Gastrocnemius medialis (tissue), 4 donors: ENCODE results near the gene NHSL1. TPM values are rescaled to one million over a fixed set of nuclear protein-coding genes. Genes with fewer than 3 reads are reported as not detected.

Experiments used
- ATAC-seq, 2 donors: fragments of 150-250 bp; one replicate each; pipeline ENCODE4 v1.9.1; 2016
- DNase-seq, 2 donors: peaks; one replicate each; pipeline ENCODE4 v3.0.0-alpha.2; 2019
- H3K27ac ChIP-seq, 4 donors: fragments of 200-600 bp; sonication (generic); 1 replicate in 1 of 4; 2 replicates in 3 of 4; pipeline ENCODE4 v1.5.1; 2016 to 2018; ENCODE audit warnings: mild to moderate bottlenecking in 2 of 4, moderate library complexity in 1 of 4
- H3K27me3 ChIP-seq, 3 donors: fragments of 200-600 bp; sonication (generic) in 2 of 3; 1 replicate in 1 of 3; 2 replicates in 2 of 3; pipeline versions ENCODE4 v1.5.1 to v1.6.0; 2016 to 2019; ENCODE audit warnings: mild to moderate bottlenecking in 1 of 3, moderate library complexity in 1 of 3
- H3K36me3 ChIP-seq, 2 donors: fragments of 200-600 bp; sonication (generic) in 1 of 2; one replicate each; pipeline ENCODE4 v1.5.1; 2017 to 2018
- H3K4me1 ChIP-seq, 2 donors: fragments of 200-600 bp; sonication (generic) in 1 of 2; one replicate each; pipeline ENCODE4 v1.5.1; 2016 to 2017; ENCODE audit warnings: mild to moderate bottlenecking in 2 of 2
- H3K4me3 ChIP-seq, 4 donors: fragments of 200-600 bp; sonication (generic) in 3 of 4; 1 replicate in 1 of 4; 2 replicates in 3 of 4; pipeline ENCODE4 v1.5.1; 2016 to 2019; ENCODE audit warnings: mild to moderate bottlenecking in 2 of 4
- H3K9me3 ChIP-seq, 3 donors: fragments of 200-600 bp; sonication (generic) in 2 of 3; 1 replicate in 1 of 3; 2 replicates in 2 of 3; pipeline ENCODE4 v1.5.1; 2016 to 2019
- CTCF ChIP-seq, 5 experiments: fragments of 450-650 bp in 3 of 5; fragments of 200-600 bp in 2 of 5; sonication (generic) in 2 of 5; IDR thresholded peaks in 4 of 5; conservative IDR thresholded peaks in 1 of 5; 1 replicate in 4 of 5; 2 replicates in 1 of 5; pipeline ENCODE4 v1.5.1; 2016 to 2019; ENCODE audit warnings: antibody characterized with exemption in 5 of 5, mild to moderate bottlenecking in 3 of 5, moderate library complexity in 3 of 5
- POLR2A ChIP-seq, 2 donors: fragments of 450-650 bp; IDR thresholded peaks; one replicate each; pipeline ENCODE4 v1.6.1; 2017; ENCODE audit warnings: antibody characterized with exemption in 2 of 2, mild to moderate bottlenecking in 2 of 2, moderate library complexity in 2 of 2
- in situ Hi-C, 4 donors: fragments of 200-750 bp; cut with MboI; loops; one replicate each; pipeline versions ENCODE4 v1.15.0 to v1.8.0; 2017; ENCODE audit warnings: low sequenced_read_pairs in 4 of 4
- intact Hi-C: fragments of 100-400 bp; cut with DNase I; formaldehyde crosslinking; loops from one replicate; pipeline ENCODE4 v1.15.1; 2023; ENCODE audit warnings: low total_unique reads
- total RNA-seq, 4 donors: library from RNA; depleted of rRNA; stranded (reverse); fragments of >200 nt; gene quantifications; one replicate each; pipeline versions ENCODE4 v1.1.0 to v1.2.3, GENCODE V29; 2016

Gene NHSL1
- total RNA-seq, 4 donors from 2014 or later: 0.31 to 2.0 (median 1.1) TPM

- intact Hi-C loops: no loop called here
Observed at GRCh38 chr6:138464085-138464484, 35.2 kb downstream of the NHSL1 start.

GRCh38 chr6:138461647-138462046, 37.6 kb downstream of the NHSL1 start:
- TF ChIP-seq CTCF (IDR thresholded peaks at IDR 0.05 in 4 of 5, conservative IDR thresholded peaks at IDR 0.05 in 1 of 5) (no peak), POLR2A (IDR thresholded peaks at IDR 0.05) (no peak)
- in situ Hi-C loops: no loop called here
- Histone ChIP-seq H3K9me3 (no peaks in the 10 kb centered on the region), H3K4me3 (no peak overlapping the region), H3K27me3 (no peaks in the 10 kb centered on the region), H3K27ac (no peak overlapping the region), H3K4me1 (no peaks in the 10 kb centered on the region), H3K36me3 (no peaks in the 10 kb centered on the region)
- ATAC-seq (no peak), DNase-seq (no peak)
- intact Hi-C loops: no loop called here

More at GRCh38 chr6:138464085-138464484, 35.2 kb downstream of the NHSL1 start:
- ATAC-seq (no peak), DNase-seq (no peak)
- in situ Hi-C loops: no loop called here
- Histone ChIP-seq H3K4me3 (no peak overlapping the region), H3K36me3 (no peaks in the 10 kb centered on the region), H3K27ac (no peak overlapping the region), H3K9me3 (no peaks in the 10 kb centered on the region), H3K27me3 (no peaks in the 10 kb centered on the region), H3K4me1 (no peaks in the 10 kb centered on the region)
- TF ChIP-seq CTCF (IDR thresholded peaks at IDR 0.05 in 4 of 5, conservative IDR thresholded peaks at IDR 0.05 in 1 of 5): no peak
- TF ChIP-seq POLR2A (IDR thresholded peaks at IDR 0.05): no peak

GRCh38 chr6:138456401-138456790, 42.9 kb downstream of the NHSL1 start:
- in situ Hi-C loops: no loop called here
- Histone ChIP-seq H3K27me3 (no peaks in the 10 kb centered on the region), H3K36me3 (no peaks in the 10 kb centered on the region), H3K27ac (no peak overlapping the region), H3K4me3 (no peak overlapping the region), H3K4me1 (no peaks in the 10 kb centered on the region), H3K9me3 (no peaks in the 10 kb centered on the region)
- DNase-seq (no peak), ATAC-seq (no peak)
- TF ChIP-seq CTCF (IDR thresholded peaks at IDR 0.05 in 4 of 5, conservative IDR thresholded peaks at IDR 0.05 in 1 of 5) (no peak), POLR2A (IDR thresholded peaks at IDR 0.05) (no peak)
- intact Hi-C loops: no loop called here

- DNase-seq (no peak), ATAC-seq (no peak)
- Histone ChIP-seq H3K4me3 (no peak overlapping the region), H3K27ac (no peak overlapping the region), H3K9me3 (no peaks in the 10 kb centered on the region), H3K27me3 (no peaks in the 10 kb centered on the region), H3K36me3 (no peaks in the 10 kb centered on the region), H3K4me1 (no peaks in the 10 kb centered on the region)
- intact Hi-C loops: no loop called here
- TF ChIP-seq POLR2A (IDR thresholded peaks at IDR 0.05) (no peak), CTCF (IDR thresholded peaks at IDR 0.05 in 4 of 5, conservative IDR thresholded peaks at IDR 0.05 in 1 of 5) (no peak)
- in situ Hi-C loops: no loop called here
Observed at GRCh38 chr6:138455746-138456400, 43.4 kb downstream of the NHSL1 start.
